ENCODE measurements around the gene R3HDML. TPM values are rescaled to one million over a fixed set of nuclear protein-coding genes. Genes with fewer than 3 reads are reported as not detected.

R3HDML gene
- polyA plus RNA-seq, 3 donors: not detected

DNA sequence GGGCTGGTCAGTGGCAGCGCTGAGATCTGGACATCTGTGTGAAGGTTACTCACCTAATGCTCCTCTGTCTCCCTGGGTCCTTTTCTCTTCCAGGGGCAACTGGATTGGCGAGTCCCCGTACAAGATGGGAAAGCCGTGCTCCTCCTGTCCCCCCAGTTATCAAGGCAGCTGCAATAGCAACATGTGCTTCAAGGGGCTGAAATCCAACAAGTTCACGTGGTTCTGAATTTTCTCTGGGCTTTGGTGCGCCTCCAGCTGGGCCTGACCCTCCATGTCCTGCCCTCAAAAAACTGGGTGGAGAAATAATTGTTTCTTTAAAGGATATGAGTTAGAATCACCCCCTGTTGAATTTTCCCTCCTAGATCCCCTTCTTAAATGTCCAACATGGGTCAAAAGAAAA, 13.7 kb downstream of the R3HDML start:
- H3K79me2 ChIP-seq (ENCODE audit: insufficient read depth, low read length): no peaks in the 10 kb centered on the region
- no peaks in the 10 kb centered on the region for H4K20me1 ChIP-seq (ENCODE audit: insufficient read depth, low read length)
- H3K9me3 Mint-ChIP-seq: no peaks in the 10 kb centered on the region
- H3K36me3 ChIP-seq (replicated peaks in 1 of 2; ENCODE audit: control insufficient read depth in 1 of 2, insufficient read depth in 2 of 2, low read length in 2 of 2): no peaks in the 10 kb centered on the region
- TF ChIP-seq, protein P1, sequence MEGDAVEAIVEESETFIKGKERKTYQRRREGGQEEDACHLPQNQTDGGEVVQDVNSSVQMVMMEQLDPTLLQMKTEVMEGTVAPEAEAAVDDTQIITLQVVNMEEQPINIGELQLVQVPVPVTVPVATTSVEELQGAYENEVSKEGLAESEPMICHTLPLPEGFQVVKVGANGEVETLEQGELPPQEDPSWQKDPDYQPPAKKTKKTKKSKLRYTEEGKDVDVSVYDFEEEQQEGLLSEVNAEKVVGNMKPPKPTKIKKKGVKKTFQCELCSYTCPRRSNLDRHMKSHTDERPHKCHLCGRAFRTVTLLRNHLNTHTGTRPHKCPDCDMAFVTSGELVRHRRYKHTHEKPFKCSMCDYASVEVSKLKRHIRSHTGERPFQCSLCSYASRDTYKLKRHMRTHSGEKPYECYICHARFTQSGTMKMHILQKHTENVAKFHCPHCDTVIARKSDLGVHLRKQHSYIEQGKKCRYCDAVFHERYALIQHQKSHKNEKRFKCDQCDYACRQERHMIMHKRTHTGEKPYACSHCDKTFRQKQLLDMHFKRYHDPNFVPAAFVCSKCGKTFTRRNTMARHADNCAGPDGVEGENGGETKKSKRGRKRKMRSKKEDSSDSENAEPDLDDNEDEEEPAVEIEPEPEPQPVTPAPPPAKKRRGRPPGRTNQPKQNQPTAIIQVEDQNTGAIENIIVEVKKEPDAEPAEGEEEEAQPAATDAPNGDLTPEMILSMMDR (IDR thresholded peaks at IDR 0.05): no peak
- H3K27ac ChIP-seq (ENCODE audit: low read depth in 1 of 2, low read length in 2 of 2): no peak overlapping the region
- H3K4me3 Mint-ChIP-seq: no peak overlapping the region
- no peak for DNase-seq
- no peak overlapping the region for H3K27ac Mint-ChIP-seq
- H3K4me3 ChIP-seq (replicated peaks in 1 of 3; ENCODE audit: low read depth in 2 of 3, low read length in 3 of 3): no peak overlapping the region
- intact Hi-C loops (cut with micrococcal nuclease): no loop called here
- H3K4me2 ChIP-seq (replicated peaks; ENCODE audit: extremely low read depth, low read length, poor library complexity, severe bottlenecking): no peak overlapping the region
- H3K27me3 Mint-ChIP-seq (ENCODE audit: low read depth in 3 of 3): peaks cover 2 to 4% (median 3%) of the 10 kb centered on the region in 3 donors
- 93% methylated on average over 3 of the region's 6 CpGs for WGBS (ENCODE audit: insufficient coverage)
- no peaks in the 10 kb centered on the region for H3K27me3 ChIP-seq (ENCODE audit: control insufficient read depth in 2 of 2, insufficient read depth in 2 of 2, low read length in 2 of 2)
- no peak overlapping the region for H2AFZ ChIP-seq (ENCODE audit: insufficient read depth, low read depth, low read length, poor library complexity, severe bottlenecking)
- no peaks in the 10 kb centered on the region for H3K4me1 Mint-ChIP-seq
- H3K4me1 ChIP-seq (ENCODE audit: control insufficient read depth in 1 of 2, insufficient read depth in 2 of 2, low read length in 2 of 2): no peaks in the 10 kb centered on the region
- no peaks in the 10 kb centered on the region for H3K9me3 ChIP-seq (replicated peaks in 1 of 2; ENCODE audit: control insufficient read depth in 1 of 2, insufficient read depth in 1 of 2, low read length in 2 of 2)
- H3K9ac ChIP-seq (ENCODE audit: insufficient read depth, low read length, poor library complexity, severe bottlenecking): no peak overlapping the region
- H3K36me3 Mint-ChIP-seq: no peaks in the 10 kb centered on the region

DNA sequence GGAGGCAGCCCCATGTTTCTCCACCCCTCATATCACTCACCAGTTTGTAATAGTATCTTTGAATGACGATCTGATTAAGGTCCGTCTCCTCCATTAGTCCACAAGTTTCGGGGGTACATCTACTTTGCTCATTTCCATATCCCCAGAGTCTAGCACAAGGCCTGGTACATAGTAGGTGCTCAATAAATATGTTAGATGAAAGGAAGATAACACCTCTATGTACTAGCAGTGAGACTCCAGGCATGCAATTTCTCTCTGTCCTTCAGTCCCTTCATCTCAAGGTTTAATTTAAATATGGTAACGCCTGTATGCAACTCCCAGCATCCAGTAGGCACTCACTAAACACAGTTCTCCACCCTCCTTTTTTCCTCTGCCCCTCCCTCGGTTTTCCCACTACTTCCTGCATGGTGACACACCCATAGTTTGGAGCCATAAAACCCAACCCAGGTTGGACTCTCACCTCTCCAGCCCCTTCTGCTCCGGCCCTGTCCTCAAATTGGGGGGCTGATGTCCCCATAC, 18.2 kb downstream of the R3HDML start:
- no peak overlapping the region for H3K9ac ChIP-seq (ENCODE audit: insufficient read depth, low read length, poor library complexity, severe bottlenecking)
- no peaks in the 10 kb centered on the region for H3K9me3 ChIP-seq (replicated peaks in 1 of 2; ENCODE audit: control insufficient read depth in 1 of 2, insufficient read depth in 1 of 2, low read length in 2 of 2)
- Mint-ChIP-seq H3K4me1 (no peaks in the 10 kb centered on the region), H3K27me3 (ENCODE audit: low read depth in 3 of 3) (peaks cover 7 to 12% (median 11%) of the 10 kb centered on the region in 3 donors), H3K36me3 (no peaks in the 10 kb centered on the region), H3K9me3 (no peaks in the 10 kb centered on the region), H3K27ac (no peak overlapping the region), H3K4me3 (no peak overlapping the region)
- intact Hi-C loops (cut with micrococcal nuclease): no loop called here
- no peaks in the 10 kb centered on the region for H4K20me1 ChIP-seq (ENCODE audit: insufficient read depth, low read length)
- TF ChIP-seq, protein P1 (IDR thresholded peaks at IDR 0.05): no peak
- no peaks in the 10 kb centered on the region for H3K4me1 ChIP-seq (ENCODE audit: control insufficient read depth in 1 of 2, insufficient read depth in 2 of 2, low read length in 2 of 2)
- no peak for DNase-seq
- WGBS (ENCODE audit: insufficient coverage): 100% methylated on average over 3 of the region's 6 CpGs
- H3K79me2 ChIP-seq (ENCODE audit: insufficient read depth, low read length): no peaks in the 10 kb centered on the region
- no peaks in the 10 kb centered on the region for H3K27me3 ChIP-seq (ENCODE audit: control insufficient read depth in 2 of 2, insufficient read depth in 2 of 2, low read length in 2 of 2)
- H3K4me3 ChIP-seq (replicated peaks in 1 of 3; ENCODE audit: low read depth in 2 of 3, low read length in 3 of 3): no peak overlapping the region
- H3K4me2 ChIP-seq (replicated peaks; ENCODE audit: extremely low read depth, low read length, poor library complexity, severe bottlenecking): no peak overlapping the region
- H3K27ac ChIP-seq (ENCODE audit: low read depth in 1 of 2, low read length in 2 of 2): no peak overlapping the region
- no peaks in the 10 kb centered on the region for H3K36me3 ChIP-seq (replicated peaks in 1 of 2; ENCODE audit: control insufficient read depth in 1 of 2, insufficient read depth in 2 of 2, low read length in 2 of 2)
- H2AFZ ChIP-seq (ENCODE audit: insufficient read depth, low read depth, low read length, poor library complexity, severe bottlenecking): no peak overlapping the region
